OCI-LY1 (cell line): ENCODE results near the gene CTSO.

ENCODE experiments used
- H2AFZ ChIP-seq: fragments of 200-600 bp; sonication (generic), shearing (Covaris generic); 2 replicates; pipeline ENCODE4 v1.6.0; 2014; ENCODE audit warnings: antibody characterized with exemption, mild to moderate bottlenecking, low read length
- H3F3A ChIP-seq: fragments of 200-600 bp; sonication (generic), shearing (Covaris generic); 2 replicates; pipeline ENCODE4 v1.6.0; 2014; ENCODE audit warnings: mild to moderate bottlenecking, antibody characterized with exemption, low read length, moderate library complexity; ENCODE audit not compliant: insufficient read depth
- H3K27ac ChIP-seq: fragments of 200-600 bp; sonication (generic); 2 replicates; pipeline ENCODE4 v1.5.1; 2014; ENCODE audit warnings: low read length, mixed run types, mild to moderate bottlenecking, low read depth; ENCODE audit not compliant: poor library complexity, severe bottlenecking
- H3K27me3 ChIP-seq: fragments of 200-600 bp; sonication (generic); 2 replicates; pipeline ENCODE4 v1.6.0; 2014; ENCODE audit warnings: antibody characterized with exemption, mild to moderate bottlenecking, low read length, moderate library complexity; ENCODE audit not compliant: insufficient read depth
- H3K36me3 ChIP-seq: fragments of 200-600 bp; sonication (generic); 2 replicates; pipeline ENCODE4 v1.6.1; 2014; ENCODE audit warnings: mild to moderate bottlenecking, antibody characterized with exemption, low read length, moderate library complexity, mixed read lengths; ENCODE audit not compliant: insufficient read depth
- H3K4me1 ChIP-seq: fragments of 200-600 bp; sonication (generic); 2 replicates; pipeline ENCODE4 v1.5.1; 2014; ENCODE audit warnings: mild to moderate bottlenecking, low read length, moderate library complexity; ENCODE audit not compliant: insufficient read depth, severe bottlenecking
- H3K4me2 ChIP-seq: fragments of 200-600 bp; sonication (generic), shearing (Covaris generic); 2 replicates; pipeline ENCODE4 v1.6.1; 2014; ENCODE audit warnings: low read length
- H3K4me3 ChIP-seq: fragments of 200-600 bp; sonication (generic); 2 replicates; pipeline ENCODE4 v1.5.1; 2014; ENCODE audit warnings: low read length, low read depth, mild to moderate bottlenecking, mixed read lengths; ENCODE audit not compliant: poor library complexity, severe bottlenecking
- H3K79me2 ChIP-seq: fragments of 200-600 bp; shearing (Covaris generic); 2 replicates; pipeline ENCODE4 v1.6.1; 2016; ENCODE audit warnings: mixed run types, low read length, mixed read lengths; ENCODE audit not compliant: insufficient read depth
- H3K9ac ChIP-seq: fragments of 200-600 bp; sonication (generic), shearing (Covaris generic); 2 replicates; pipeline ENCODE4 v1.6.1; 2014; ENCODE audit warnings: mild to moderate bottlenecking, low read length, mixed read lengths
- H3K9me2 ChIP-seq: fragments of 200-600 bp; sonication (generic), shearing (Covaris generic); 2 replicates; pipeline ENCODE4 v1.6.1; 2014; ENCODE audit warnings: low read depth, mild to moderate bottlenecking, low read length, mixed read lengths
- H3K9me3 ChIP-seq: fragments of 200-600 bp; shearing (Covaris generic); 2 replicates; pipeline ENCODE4 v1.6.1; 2014; ENCODE audit warnings: low read length, mixed read lengths
- H4K20me1 ChIP-seq: fragments of 200-600 bp; sonication (generic), shearing (Covaris generic); 2 replicates; pipeline ENCODE4 v1.6.0; 2016; ENCODE audit warnings: mild to moderate bottlenecking, low read length; ENCODE audit not compliant: insufficient read depth
- EZH2 ChIP-seq: fragments of 200-600 bp; sonication (generic), shearing (Covaris generic); IDR thresholded peaks from 2 replicates; pipeline ENCODE4 v1.8.0; 2017; ENCODE audit warnings: borderline replicate concordance, mixed run types, mild to moderate bottlenecking, antibody characterized with exemption, low read length, moderate library complexity, mixed read lengths
- TF ChIP-seq, protein P1 (sequence below): fragments of 200-600 bp; sonication (generic), shearing (Covaris generic); IDR thresholded peaks from 2 replicates; pipeline ENCODE4 v1.5.1; 2017; ENCODE audit warnings: mild to moderate bottlenecking, antibody characterized with exemption, low read length, moderate library complexity, mixed read lengths

Gene CTSO

DNA sequence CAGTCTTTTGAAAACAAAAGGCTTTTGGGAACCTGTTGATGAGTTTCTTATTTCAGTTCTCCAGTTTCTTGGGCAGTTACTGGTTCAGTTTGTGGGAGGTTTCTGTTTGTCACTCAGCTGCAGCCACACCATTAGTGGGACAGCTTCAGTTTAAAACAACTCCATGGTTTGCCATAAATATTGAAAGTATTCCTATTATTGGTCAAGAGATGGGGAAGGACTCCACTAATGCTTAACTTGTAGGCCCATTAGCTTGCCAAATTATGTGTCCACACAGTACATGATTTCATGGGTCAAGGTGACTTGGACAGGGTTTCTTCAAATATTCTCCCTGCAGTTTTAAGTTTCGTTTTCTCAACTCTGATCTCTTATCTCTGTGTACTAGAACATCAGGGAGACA lies 72.1 kb downstream of the CTSO start:
- TF ChIP-seq EZH2, result no peak
- TF ChIP-seq, protein P1, sequence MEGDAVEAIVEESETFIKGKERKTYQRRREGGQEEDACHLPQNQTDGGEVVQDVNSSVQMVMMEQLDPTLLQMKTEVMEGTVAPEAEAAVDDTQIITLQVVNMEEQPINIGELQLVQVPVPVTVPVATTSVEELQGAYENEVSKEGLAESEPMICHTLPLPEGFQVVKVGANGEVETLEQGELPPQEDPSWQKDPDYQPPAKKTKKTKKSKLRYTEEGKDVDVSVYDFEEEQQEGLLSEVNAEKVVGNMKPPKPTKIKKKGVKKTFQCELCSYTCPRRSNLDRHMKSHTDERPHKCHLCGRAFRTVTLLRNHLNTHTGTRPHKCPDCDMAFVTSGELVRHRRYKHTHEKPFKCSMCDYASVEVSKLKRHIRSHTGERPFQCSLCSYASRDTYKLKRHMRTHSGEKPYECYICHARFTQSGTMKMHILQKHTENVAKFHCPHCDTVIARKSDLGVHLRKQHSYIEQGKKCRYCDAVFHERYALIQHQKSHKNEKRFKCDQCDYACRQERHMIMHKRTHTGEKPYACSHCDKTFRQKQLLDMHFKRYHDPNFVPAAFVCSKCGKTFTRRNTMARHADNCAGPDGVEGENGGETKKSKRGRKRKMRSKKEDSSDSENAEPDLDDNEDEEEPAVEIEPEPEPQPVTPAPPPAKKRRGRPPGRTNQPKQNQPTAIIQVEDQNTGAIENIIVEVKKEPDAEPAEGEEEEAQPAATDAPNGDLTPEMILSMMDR, result no peak
- Histone ChIP-seq H3K27ac (no peak overlapping the region), H2AFZ (no peak overlapping the region), H3K27me3 (no peaks in the 10 kb centered on the region), H3K4me3 (no peak overlapping the region), H4K20me1 (no peaks in the 10 kb centered on the region), H3K4me1 (no peaks in the 10 kb centered on the region), H3K9me2 (no peaks in the 10 kb centered on the region), H3K9me3 (no peaks in the 10 kb centered on the region), H3F3A (no peaks in the 10 kb centered on the region), H3K79me2 (no peaks in the 10 kb centered on the region), H3K9ac (no peak overlapping the region), H3K4me2 (no peak overlapping the region), H3K36me3 (no peaks in the 10 kb centered on the region)

DNA sequence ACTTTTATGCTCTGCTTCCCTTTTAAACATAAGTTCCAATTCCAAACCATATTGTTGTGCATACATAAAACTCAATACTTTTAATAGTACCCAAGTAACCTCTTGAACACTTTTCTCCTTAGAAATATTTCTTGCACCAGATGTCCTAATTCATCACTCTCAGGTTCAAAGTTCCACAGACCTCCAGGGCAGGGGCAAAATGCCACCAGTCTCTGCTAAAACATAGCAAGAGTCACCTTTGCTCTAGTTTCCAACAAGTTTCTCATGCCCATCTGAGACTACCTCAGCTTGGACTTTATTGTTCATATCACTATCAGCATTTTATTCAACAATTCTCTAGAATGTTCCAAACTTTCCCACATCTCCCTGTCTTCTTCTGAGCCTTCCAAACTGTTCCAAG lies 73.9 kb downstream of the CTSO start:
- no peak for TF ChIP-seq EZH2
- TF ChIP-seq, protein P1, result no peak
- Histone ChIP-seq H2AFZ (no peak overlapping the region), H3K36me3 (no peaks in the 10 kb centered on the region), H3K9ac (no peak overlapping the region), H3K4me2 (no peak overlapping the region), H3K4me3 (no peak overlapping the region), H3K79me2 (no peaks in the 10 kb centered on the region), H3K9me3 (no peaks in the 10 kb centered on the region), H4K20me1 (no peaks in the 10 kb centered on the region), H3K27me3 (no peaks in the 10 kb centered on the region), H3K4me1 (no peaks in the 10 kb centered on the region), H3K9me2 (no peaks in the 10 kb centered on the region), H3F3A (no peaks in the 10 kb centered on the region), H3K27ac (no peak overlapping the region)

DNA sequence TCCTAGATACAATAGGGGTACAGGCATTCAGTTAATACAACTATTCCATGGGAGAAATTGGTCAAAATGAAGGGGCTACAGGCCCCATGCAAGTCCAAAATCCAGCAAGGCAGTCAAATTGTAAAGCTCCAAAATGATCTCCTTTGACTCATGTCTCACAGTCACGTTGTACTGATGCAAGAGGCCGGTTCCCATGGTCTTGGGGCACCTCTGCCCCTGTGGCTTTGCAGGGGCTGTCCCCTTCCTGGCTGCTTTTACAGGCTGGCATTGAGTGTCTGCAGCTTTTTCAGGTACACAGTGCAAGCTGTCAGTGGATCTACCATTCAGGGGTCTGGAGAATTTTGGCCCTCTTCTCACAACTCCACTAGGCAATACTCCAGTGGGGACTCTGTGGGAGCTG lies 75.1 kb downstream of the CTSO start:
- no peaks in the 10 kb centered on the region for H3F3A ChIP-seq
- no peak overlapping the region for H2AFZ ChIP-seq
- no peaks in the 10 kb centered on the region for H3K4me1 ChIP-seq
- no peaks in the 10 kb centered on the region for H3K9me2 ChIP-seq
- no peaks in the 10 kb centered on the region for H4K20me1 ChIP-seq
- H3K27ac ChIP-seq, result no peak overlapping the region
- H3K4me3 ChIP-seq, result no peak overlapping the region
- H3K9me3 ChIP-seq, result no peaks in the 10 kb centered on the region
- H3K36me3 ChIP-seq, result no peaks in the 10 kb centered on the region
- no peak for TF ChIP-seq EZH2
- TF ChIP-seq, protein P1, result no peak
- no peak overlapping the region for H3K9ac ChIP-seq
- no peaks in the 10 kb centered on the region for H3K79me2 ChIP-seq
- no peak overlapping the region for H3K4me2 ChIP-seq
- no peaks in the 10 kb centered on the region for H3K27me3 ChIP-seq
